Smooth muscle cell (in vitro differentiated cells): ENCODE measurements around the gene MYRFL. TPM values are rescaled to one million over a fixed set of nuclear protein-coding genes. Genes with fewer than 3 reads are reported as not detected.
"Not testable (repeated sequence)": the region's sequence is repeated elsewhere in the genome, so short reads cannot be mapped to it uniquely, and the experiment has no call there.

Source experiments
- DNase-seq: peaks from one replicate; lab custom pipeline; 2025; ENCODE audit not compliant: unreplicated experiment; lab: John Stamatoyannopoulos, UW
- H2AFZ ChIP-seq: fragments of 200-600 bp; sonication (generic); 2 replicates; pipeline ENCODE4 v1.6.0; 2016; ENCODE audit warnings: antibody characterized with exemption, low read depth, mild to moderate bottlenecking
- H3F3A ChIP-seq: fragments of 200-600 bp; sonication (generic); 2 replicates; pipeline ENCODE4 v1.6.0; 2017; ENCODE audit warnings: antibody characterized with exemption, low read depth
- H3K27ac ChIP-seq: fragments of 200-600 bp; sonication (generic); 2 replicates; pipeline ENCODE4 v1.5.1; 2016; ENCODE audit warnings: low read depth, mild to moderate bottlenecking
- H3K27me3 ChIP-seq: fragments of 200-600 bp; sonication (generic); 2 replicates; pipeline ENCODE4 v1.6.1; 2016; ENCODE audit warnings: low read depth, mild to moderate bottlenecking
- H3K36me3 ChIP-seq: fragments of 200-600 bp; sonication (generic); 2 replicates; pipeline ENCODE4 v1.5.1; 2016; ENCODE audit warnings: low read depth
- H3K4me1 ChIP-seq: fragments of 200-600 bp; sonication (generic); 2 replicates; pipeline ENCODE4 v1.5.1; 2016; ENCODE audit warnings: low read depth
- H3K4me2 ChIP-seq: fragments of 200-600 bp; sonication (generic); 2 replicates; pipeline ENCODE4 v1.6.0; 2016; ENCODE audit warnings: mild to moderate bottlenecking
- H3K4me3 ChIP-seq: fragments of 200-600 bp; sonication (generic); 2 replicates; pipeline ENCODE4 v1.5.1; 2016; ENCODE audit warnings: mild to moderate bottlenecking
- H3K79me2 ChIP-seq: fragments of 200-600 bp; sonication (generic); 2 replicates; pipeline ENCODE4 v1.6.0; 2016; ENCODE audit warnings: low read depth, mild to moderate bottlenecking
- H3K9ac ChIP-seq: fragments of 200-600 bp; sonication (generic); 2 replicates; pipeline ENCODE4 v1.6.0; 2016; ENCODE audit warnings: low read depth
- H3K9me3 ChIP-seq: fragments of 200-600 bp; sonication (generic); replicated peaks from 2 replicates; pipeline ENCODE4 v1.5.1; 2016; ENCODE audit warnings: low read depth
- H4K20me1 ChIP-seq: fragments of 200-600 bp; sonication (generic); 2 replicates; pipeline ENCODE4 v1.6.0; 2016; ENCODE audit warnings: low read depth
- WGBS: methylation state at CpG from one replicate; pipeline ENCODE4 v1.1.7; 2016; ENCODE audit warnings: low lambda C conversion rate; 5-methylcytosine and 5-hydroxymethylcytosine counted together
- polyA plus RNA-seq: library from polyadenylated mRNA; unstranded; fragments of >200 nt; fragmentation: Nextera tagmentation; extraction: Ambion mirVana; gene quantifications from 2 replicates; pipeline ENCODE4 v1.2.1, GENCODE V29; 2016
- total RNA-seq: library from RNA; depleted of rRNA; stranded (reverse); fragments of >200 nt; gene quantifications from 2 replicates; pipeline ENCODE4 v1.2.3, GENCODE V29; 2014
- TF ChIP-seq, protein P1 (sequence below): fragments of 200-600 bp; sonication (generic); IDR thresholded peaks from 2 replicates; pipeline ENCODE4 v1.5.1; 2017; ENCODE audit warnings: borderline replicate concordance, mild to moderate bottlenecking, antibody characterized with exemption; ENCODE audit not compliant: insufficient read depth, poor library complexity, severe bottlenecking

MYRFL gene
- total and polyA plus RNA-seq, 2 experiments from 2014 or later, result not detected

DNA sequence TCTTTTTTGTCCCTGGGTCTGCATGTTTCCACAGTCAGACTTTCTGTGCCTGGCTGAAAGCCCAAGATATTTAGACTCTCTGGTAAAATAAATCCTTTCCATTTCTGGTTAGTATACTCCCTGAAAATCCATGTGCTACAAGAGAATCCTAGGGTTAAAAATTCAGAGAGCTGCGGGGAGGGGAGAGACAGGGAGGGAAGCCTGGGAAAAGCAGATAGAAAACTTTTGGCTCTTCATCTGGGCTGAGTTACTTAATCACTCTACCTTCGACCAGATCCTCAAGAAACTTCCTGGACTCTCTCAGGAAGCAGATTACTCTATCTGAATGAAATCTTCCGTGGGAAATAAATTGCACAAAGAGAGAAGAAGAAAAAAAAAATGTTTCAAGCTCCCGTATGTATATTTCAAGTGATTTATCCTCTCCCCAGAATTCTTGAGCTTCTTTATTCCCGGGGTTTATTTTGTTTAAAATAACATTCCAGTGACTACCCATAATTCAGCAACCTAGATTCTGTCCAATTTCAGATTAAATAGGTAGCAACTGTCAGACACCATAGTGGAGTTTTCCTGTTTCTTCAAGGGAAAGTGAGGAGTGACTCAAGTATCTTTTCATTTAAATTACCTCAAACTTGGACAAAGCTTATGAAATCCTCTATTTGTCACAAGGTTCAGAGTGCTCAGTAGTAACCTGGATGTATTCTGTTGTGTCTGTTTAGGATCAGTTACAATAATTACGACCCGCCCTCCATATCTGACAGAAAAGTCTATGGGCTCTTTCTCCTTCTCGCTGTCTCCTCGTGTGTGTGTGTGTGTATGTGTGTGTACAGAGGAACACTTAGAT lies 163.7 kb downstream of the MYRFL start:
- no peak for DNase-seq
- Histone ChIP-seq H3K4me2 (peak overlapping the region; percentile 75), H4K20me1 (no peaks in the 10 kb centered on the region), H2AFZ (peak overlapping the region; percentile 89), H3K27me3 (no peaks in the 10 kb centered on the region), H3K9ac (peak overlapping the region; percentile 79), H3K4me3 (peak overlapping the region; percentile 37), H3K27ac (peak overlapping the region; percentile 97), H3K36me3 (no peaks in the 10 kb centered on the region), H3K79me2 (no peaks in the 10 kb centered on the region), H3F3A (peaks cover 15% of the 10 kb centered on the region), H3K4me1 (peaks cover 13% of the 10 kb centered on the region), H3K9me3 (no peaks in the 10 kb centered on the region)
- 38% methylated on average over 9 of the region's 9 CpGs for WGBS
- TF ChIP-seq, protein P1, sequence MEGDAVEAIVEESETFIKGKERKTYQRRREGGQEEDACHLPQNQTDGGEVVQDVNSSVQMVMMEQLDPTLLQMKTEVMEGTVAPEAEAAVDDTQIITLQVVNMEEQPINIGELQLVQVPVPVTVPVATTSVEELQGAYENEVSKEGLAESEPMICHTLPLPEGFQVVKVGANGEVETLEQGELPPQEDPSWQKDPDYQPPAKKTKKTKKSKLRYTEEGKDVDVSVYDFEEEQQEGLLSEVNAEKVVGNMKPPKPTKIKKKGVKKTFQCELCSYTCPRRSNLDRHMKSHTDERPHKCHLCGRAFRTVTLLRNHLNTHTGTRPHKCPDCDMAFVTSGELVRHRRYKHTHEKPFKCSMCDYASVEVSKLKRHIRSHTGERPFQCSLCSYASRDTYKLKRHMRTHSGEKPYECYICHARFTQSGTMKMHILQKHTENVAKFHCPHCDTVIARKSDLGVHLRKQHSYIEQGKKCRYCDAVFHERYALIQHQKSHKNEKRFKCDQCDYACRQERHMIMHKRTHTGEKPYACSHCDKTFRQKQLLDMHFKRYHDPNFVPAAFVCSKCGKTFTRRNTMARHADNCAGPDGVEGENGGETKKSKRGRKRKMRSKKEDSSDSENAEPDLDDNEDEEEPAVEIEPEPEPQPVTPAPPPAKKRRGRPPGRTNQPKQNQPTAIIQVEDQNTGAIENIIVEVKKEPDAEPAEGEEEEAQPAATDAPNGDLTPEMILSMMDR, result no peak

DNA sequence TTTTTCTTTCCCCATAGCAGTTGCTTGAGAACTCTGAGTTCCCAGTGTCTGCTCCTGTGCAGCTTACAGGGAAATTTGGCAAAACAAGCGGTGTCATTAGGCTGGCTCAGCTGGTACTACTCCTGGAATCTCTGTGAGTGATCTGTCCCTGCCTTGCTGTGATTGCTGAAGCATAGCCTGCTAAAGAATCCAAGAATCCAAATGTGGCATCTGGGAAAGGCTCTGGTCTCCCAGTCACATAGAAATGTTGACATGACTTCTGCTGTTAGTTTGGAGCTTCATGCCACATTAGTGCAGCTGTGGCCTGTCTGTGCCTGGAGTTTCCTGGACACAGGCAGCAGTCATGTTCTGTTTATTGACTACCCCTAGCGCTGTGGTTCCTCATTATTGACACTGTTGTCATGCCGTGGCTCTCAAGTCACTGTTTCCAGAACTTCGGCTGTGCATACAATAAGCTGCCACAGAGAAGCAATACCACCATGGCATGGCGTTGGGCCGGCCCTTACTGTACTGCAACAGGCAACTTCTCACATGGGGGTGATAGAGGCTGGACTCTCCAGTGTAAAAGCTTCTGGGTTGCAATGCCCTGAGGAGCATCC lies 166.8 kb downstream of the MYRFL start:
- Histone ChIP-seq H3K4me3 (no peak overlapping the region), H3K27me3 (no peaks in the 10 kb centered on the region), H2AFZ (no peak overlapping the region), H4K20me1 (no peaks in the 10 kb centered on the region), H3K27ac (no peak overlapping the region), H3K36me3 (no peaks in the 10 kb centered on the region), H3K9me3 (no peaks in the 10 kb centered on the region), H3K4me2 (no peak overlapping the region), H3K9ac (no peak overlapping the region), H3K79me2 (no peaks in the 10 kb centered on the region), H3F3A (peaks cover 15% of the 10 kb centered on the region), H3K4me1 (peaks cover 13% of the 10 kb centered on the region)
- TF ChIP-seq, protein P1, result no peak
- WGBS, result 92% methylated on average over 6 of the region's 6 CpGs
- DNase-seq, result no peak

- peaks cover 4% of the 10 kb centered on the region for H3F3A ChIP-seq
- H3K36me3 ChIP-seq, result no peaks in the 10 kb centered on the region
- H3K4me1 ChIP-seq, result peaks cover under 1% of the 10 kb centered on the region
- no peak for DNase-seq
- WGBS, result 88% methylated on average over 1 of the region's 1 CpG
- no peak overlapping the region for H3K4me2 ChIP-seq
- H3K9me3 ChIP-seq, result no peaks in the 10 kb centered on the region
- H4K20me1 ChIP-seq, result no peaks in the 10 kb centered on the region
- no peaks in the 10 kb centered on the region for H3K79me2 ChIP-seq
- H3K4me3 ChIP-seq, result no peak overlapping the region
- no peak overlapping the region for H2AFZ ChIP-seq
- TF ChIP-seq, protein P1, result no peak
- H3K9ac ChIP-seq, result no peak overlapping the region
- H3K27me3 ChIP-seq, result no peaks in the 10 kb centered on the region
- H3K27ac ChIP-seq, result no peak overlapping the region
Observed at GRCh38 chr12:69993433-69993832, 168.4 kb downstream of the MYRFL start.

DNA sequence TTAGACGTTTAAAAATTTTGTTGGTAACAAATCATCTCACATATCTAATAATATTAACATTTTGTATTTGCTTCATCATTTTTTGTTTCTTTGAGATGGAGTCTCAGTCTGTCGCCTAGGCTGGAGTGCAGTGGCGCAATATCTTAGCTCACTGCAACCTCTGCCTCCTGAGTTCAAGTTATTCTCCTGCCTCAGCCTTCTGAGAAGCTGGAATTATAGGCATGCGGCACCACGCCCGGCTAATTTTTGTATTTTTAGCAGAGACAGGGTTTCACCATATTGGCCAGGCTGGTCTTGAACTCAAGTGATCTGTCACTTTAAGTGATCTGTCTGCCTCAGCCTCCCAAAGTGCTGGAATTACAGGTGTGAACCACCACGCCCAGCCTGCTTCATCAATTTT lies 169.1 kb downstream of the MYRFL start:
- H3K27ac ChIP-seq, H3K9me3 ChIP-seq, DNase-seq, H3K4me2 ChIP-seq, H4K20me1 ChIP-seq, H3K4me1 ChIP-seq, H3K79me2 ChIP-seq, H3K27me3 ChIP-seq, H3K36me3 ChIP-seq, H2AFZ ChIP-seq, H3F3A ChIP-seq, H3K4me3 ChIP-seq, H3K9ac ChIP-seq: not testable (repeated sequence)
- WGBS, result 96% methylated on average over 7 of the region's 7 CpGs
